Activated naive CD4-positive, alpha-beta T cell treated with anti-CD3 and anti-CD28 coated beads, Interleukin-2, amount 10 ng/mL, durations not matched to agents 7 days and 5 days (primary cell): ENCODE results near the gene UBXN6.

Experiments used
- CTCF ChIA-PET: fragments of 350-600 bp; sonication (Branson Sonifier 250); formaldehyde crosslinking; loops from one replicate; lab custom pipeline; 2021; ENCODE audit warnings: antibody characterized with exemption; lab: Charles Lee
- DNase-seq: peaks from one replicate; pipeline ENCODE4 v3.0.0-alpha.2; 2020
- H3K27ac Mint-ChIP-seq: one replicate; pipeline ENCODE4 v1.8.0; 2021; ENCODE audit warnings: mild to moderate bottlenecking, moderate library complexity, mixed read lengths
- H3K27me3 Mint-ChIP-seq: one replicate; pipeline ENCODE4 v1.8.0; 2021; ENCODE audit warnings: mild to moderate bottlenecking, mixed read lengths
- H3K36me3 Mint-ChIP-seq: one replicate; pipeline ENCODE4 v1.8.0; 2021; ENCODE audit warnings: mixed read lengths
- H3K4me1 Mint-ChIP-seq: one replicate; pipeline ENCODE4 v1.8.0; 2021; ENCODE audit warnings: mixed read lengths
- H3K4me3 Mint-ChIP-seq: one replicate; pipeline ENCODE4 v1.8.0; 2021; ENCODE audit warnings: mild to moderate bottlenecking, moderate library complexity, mixed read lengths
- H3K9me3 Mint-ChIP-seq: one replicate; pipeline ENCODE4 v1.8.0; 2021; ENCODE audit warnings: mixed read lengths

UBXN6 gene

DNA sequence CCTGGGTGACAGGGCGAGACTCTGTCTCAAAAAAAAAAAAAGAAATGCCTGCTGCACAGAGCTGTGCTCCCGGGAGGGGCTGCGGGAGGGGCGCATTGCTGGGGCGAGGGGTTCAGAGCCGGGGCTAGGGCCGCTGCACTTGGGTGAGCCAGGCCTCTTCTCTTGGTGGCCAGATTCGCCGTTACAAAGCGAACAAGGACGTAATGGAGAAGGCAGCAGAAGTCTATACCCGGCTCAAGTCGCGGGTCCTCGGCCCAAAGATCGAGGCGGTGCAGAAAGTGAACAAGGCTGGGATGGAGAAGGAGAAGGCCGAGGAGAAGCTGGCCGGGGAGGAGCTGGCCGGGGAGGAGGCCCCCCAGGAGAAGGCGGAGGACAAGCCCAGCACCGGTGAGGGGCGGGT, 41.7 kb upstream of the UBXN6 start:
- DNase-seq: no peak
- H3K9me3 Mint-ChIP-seq: no peaks in the 10 kb centered on the region
- H3K4me1 Mint-ChIP-seq: no peaks in the 10 kb centered on the region
- H3K27ac Mint-ChIP-seq: no peak overlapping the region
- peaks cover 7% of the 10 kb centered on the region for H3K36me3 Mint-ChIP-seq
- H3K27me3 Mint-ChIP-seq: no peaks in the 10 kb centered on the region
- no peak overlapping the region for H3K4me3 Mint-ChIP-seq
- CTCF ChIA-PET: no interaction called here

- Mint-ChIP-seq H3K36me3 (peaks cover 7% of the 10 kb centered on the region), H3K9me3 (no peaks in the 10 kb centered on the region), H3K4me3 (no peak overlapping the region), H3K4me1 (no peaks in the 10 kb centered on the region), H3K27ac (no peak overlapping the region), H3K27me3 (no peaks in the 10 kb centered on the region)
- CTCF ChIA-PET: no interaction called here
- no peak for DNase-seq
Observed at GRCh38 chr19:4498694-4499093, 41.1 kb upstream of the UBXN6 start.

GRCh38 chr19:4497770-4498389, 40.3 kb upstream of the UBXN6 start:
- H3K27me3 Mint-ChIP-seq: no peaks in the 10 kb centered on the region
- H3K27ac Mint-ChIP-seq: no peak overlapping the region
- no peak overlapping the region for H3K4me3 Mint-ChIP-seq
- no peaks in the 10 kb centered on the region for H3K9me3 Mint-ChIP-seq
- no peaks in the 10 kb centered on the region for H3K4me1 Mint-ChIP-seq
- no peak for DNase-seq
- CTCF ChIA-PET: no interaction called here
- H3K36me3 Mint-ChIP-seq: peaks cover 7% of the 10 kb centered on the region

- Mint-ChIP-seq H3K4me3 (no peak overlapping the region), H3K9me3 (no peaks in the 10 kb centered on the region), H3K36me3 (peaks cover 7% of the 10 kb centered on the region), H3K27me3 (no peaks in the 10 kb centered on the region), H3K4me1 (no peaks in the 10 kb centered on the region), H3K27ac (no peak overlapping the region)
- DNase-seq: no peak
- CTCF ChIA-PET: no interaction called here
Observed at GRCh38 chr19:4496304-4496703, 38.7 kb upstream of the UBXN6 start.

GRCh38 chr19:4495471-4495870, 37.9 kb upstream of the UBXN6 start:
- H3K4me3 Mint-ChIP-seq: no peak overlapping the region
- H3K27me3 Mint-ChIP-seq: no peaks in the 10 kb centered on the region
- H3K36me3 Mint-ChIP-seq: peaks cover 11% of the 10 kb centered on the region
- no peaks in the 10 kb centered on the region for H3K4me1 Mint-ChIP-seq
- CTCF ChIA-PET: no interaction called here
- H3K27ac Mint-ChIP-seq: no peak overlapping the region
- DNase-seq: no peak
- H3K9me3 Mint-ChIP-seq: no peaks in the 10 kb centered on the region

DNA sequence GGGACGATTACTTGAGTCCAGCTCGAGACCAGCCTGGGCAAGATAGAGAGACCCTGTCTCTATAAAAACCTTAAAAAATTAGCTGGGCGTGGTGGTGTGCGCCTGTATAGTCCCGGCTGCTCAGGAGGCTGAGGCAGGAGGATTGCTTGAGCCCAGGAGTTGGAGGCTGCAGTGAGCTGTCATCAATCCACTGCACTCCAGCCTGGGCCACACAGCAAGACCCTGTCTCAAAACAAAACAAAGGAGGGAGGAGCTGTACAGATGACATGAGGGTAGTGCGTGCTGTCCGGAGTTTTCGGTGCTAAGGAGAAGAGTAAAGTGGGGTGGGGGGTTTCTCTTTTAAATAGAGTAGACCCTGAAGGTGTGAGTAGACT, 37.1 kb upstream of the UBXN6 start:
- no peak for DNase-seq
- H3K27ac Mint-ChIP-seq: peak overlapping the region; percentile 76
- no peaks in the 10 kb centered on the region for H3K27me3 Mint-ChIP-seq
- H3K36me3 Mint-ChIP-seq: peaks cover 17% of the 10 kb centered on the region
- H3K4me3 Mint-ChIP-seq: no peak overlapping the region
- CTCF ChIA-PET: no interaction called here
- H3K9me3 Mint-ChIP-seq: no peaks in the 10 kb centered on the region
- no peaks in the 10 kb centered on the region for H3K4me1 Mint-ChIP-seq

- DNase-seq: no peak
- Mint-ChIP-seq H3K27me3 (no peaks in the 10 kb centered on the region), H3K4me1 (no peaks in the 10 kb centered on the region), H3K27ac (no peak overlapping the region), H3K4me3 (no peak overlapping the region), H3K9me3 (no peaks in the 10 kb centered on the region), H3K36me3 (peaks cover 20% of the 10 kb centered on the region)
- CTCF ChIA-PET: no interaction called here
Observed at GRCh38 chr19:4493929-4494690, 36.5 kb upstream of the UBXN6 start.

DNA sequence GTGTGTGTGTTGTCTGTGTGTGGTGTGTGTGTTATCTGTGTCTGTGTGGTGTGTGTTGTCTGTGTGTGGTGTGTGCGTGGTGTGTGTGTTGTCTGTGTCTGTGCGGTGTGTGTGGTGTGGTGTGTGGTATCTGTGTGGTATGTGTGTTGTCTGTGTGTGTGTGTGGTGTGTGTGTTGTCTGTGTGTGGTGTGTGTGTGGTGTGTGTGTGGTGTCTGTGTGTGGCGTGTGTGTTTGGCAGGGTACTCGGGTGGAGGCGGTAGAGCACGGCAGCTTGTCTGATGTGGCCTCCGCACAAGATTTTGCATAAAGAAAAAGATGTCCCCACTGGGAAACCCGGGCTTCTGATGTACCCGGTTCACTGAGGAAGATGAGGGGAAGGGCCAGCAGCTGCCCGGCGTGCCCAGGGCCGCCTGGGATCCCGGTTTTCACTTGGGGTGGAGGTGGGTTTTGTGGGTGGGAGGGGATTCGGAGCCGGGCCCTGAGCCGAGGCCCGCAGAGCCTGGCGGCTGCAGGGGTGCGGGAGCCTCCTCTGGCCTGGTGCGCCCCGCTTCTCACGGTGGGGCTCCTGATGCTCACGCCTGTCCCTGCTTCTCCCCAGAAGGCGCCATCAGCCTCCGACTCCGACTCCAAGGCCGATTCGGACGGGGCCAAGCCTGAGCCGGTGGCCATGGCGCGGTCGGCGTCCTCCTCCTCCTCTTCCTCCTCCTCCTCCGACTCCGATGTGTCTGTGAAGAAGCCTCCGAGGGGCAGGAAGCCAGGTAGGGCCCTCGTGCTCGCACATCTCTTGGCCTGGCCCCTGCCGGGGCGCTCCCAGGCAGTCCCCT, 35.7 kb upstream of the UBXN6 start:
- Mint-ChIP-seq H3K27ac (no peak overlapping the region), H3K9me3 (no peaks in the 10 kb centered on the region), H3K36me3 (peaks cover 24% of the 10 kb centered on the region), H3K4me1 (no peaks in the 10 kb centered on the region), H3K4me3 (no peak overlapping the region), H3K27me3 (no peaks in the 10 kb centered on the region)
- CTCF ChIA-PET: no interaction called here
- no peak for DNase-seq

GRCh38 chr19:4492337-4493103, 34.9 kb upstream of the UBXN6 start:
- no peak for DNase-seq
- H3K27me3 Mint-ChIP-seq: no peaks in the 10 kb centered on the region
- CTCF ChIA-PET: no interaction called here
- H3K4me3 Mint-ChIP-seq: no peak overlapping the region
- peaks cover 26% of the 10 kb centered on the region for H3K36me3 Mint-ChIP-seq
- no peaks in the 10 kb centered on the region for H3K4me1 Mint-ChIP-seq
- no peaks in the 10 kb centered on the region for H3K9me3 Mint-ChIP-seq
- H3K27ac Mint-ChIP-seq: no peak overlapping the region

DNA sequence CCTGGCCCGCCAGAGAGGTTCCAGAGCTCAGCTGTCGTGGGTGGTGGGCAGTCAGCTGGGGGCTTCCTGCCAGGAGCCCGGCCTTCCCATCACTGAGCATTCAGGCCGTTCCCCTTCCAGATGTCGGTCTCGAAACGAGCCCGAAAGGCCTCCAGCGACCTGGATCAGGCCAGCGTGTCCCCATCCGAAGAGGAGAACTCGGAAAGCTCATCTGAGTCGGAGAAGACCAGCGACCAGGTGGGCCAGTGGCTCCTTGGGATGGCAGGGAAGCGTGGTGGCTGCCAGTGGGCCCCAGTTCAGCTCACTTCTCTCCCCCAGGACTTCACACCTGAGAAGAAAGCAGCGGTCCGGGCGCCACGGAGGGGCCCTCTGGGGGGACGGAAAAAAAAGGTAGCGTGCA, 33.9 kb upstream of the UBXN6 start:
- no peak for DNase-seq
- Mint-ChIP-seq H3K27me3 (no peaks in the 10 kb centered on the region), H3K9me3 (no peaks in the 10 kb centered on the region), H3K36me3 (peaks cover 31% of the 10 kb centered on the region), H3K27ac (no peak overlapping the region), H3K4me3 (no peak overlapping the region), H3K4me1 (no peaks in the 10 kb centered on the region)
- CTCF ChIA-PET: no interaction called here

DNA sequence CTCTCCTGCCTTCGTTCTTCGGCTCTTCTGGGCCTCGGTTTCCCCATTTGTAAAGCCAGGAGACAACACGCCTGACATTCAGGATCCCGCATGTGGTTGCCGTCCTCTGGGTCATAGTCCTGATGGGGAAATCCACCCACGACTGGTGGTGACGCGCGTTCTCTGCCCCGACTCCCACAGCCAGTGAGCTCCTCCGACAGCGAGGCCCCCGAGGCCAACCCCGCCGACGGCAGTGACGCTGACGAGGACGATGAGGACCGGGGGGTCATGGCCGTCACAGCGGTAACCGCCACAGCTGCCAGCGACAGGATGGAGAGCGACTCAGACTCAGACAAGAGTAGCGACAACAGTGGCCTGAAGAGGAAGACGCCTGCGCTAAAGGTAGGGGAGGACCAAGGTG, 30.9 kb upstream of the UBXN6 start:
- Mint-ChIP-seq H3K27ac (no peak overlapping the region), H3K36me3 (peaks cover 29% of the 10 kb centered on the region), H3K4me3 (no peak overlapping the region), H3K27me3 (no peaks in the 10 kb centered on the region), H3K4me1 (no peaks in the 10 kb centered on the region), H3K9me3 (no peaks in the 10 kb centered on the region)
- no peak for DNase-seq
- CTCF ChIA-PET: no interaction called here

DNA sequence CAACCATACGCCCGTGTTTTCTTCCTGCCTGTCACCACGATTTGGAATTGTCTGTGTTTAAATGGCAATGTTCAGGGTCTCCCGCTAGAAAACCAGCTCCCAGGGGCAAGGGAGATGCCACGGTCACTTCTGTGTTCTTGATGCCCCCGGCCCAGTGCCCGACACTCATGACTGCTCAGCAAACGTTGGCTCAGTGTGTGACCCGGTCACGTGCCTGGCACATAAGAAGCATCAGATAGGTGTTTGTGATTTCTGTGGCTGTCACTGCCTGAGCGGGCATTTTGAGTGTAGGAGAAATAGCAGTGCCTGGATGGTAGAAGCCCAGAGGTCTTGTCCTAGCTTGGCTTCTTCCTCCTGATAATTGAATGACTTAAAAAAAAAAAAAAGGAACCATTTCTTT, 30.0 kb upstream of the UBXN6 start:
- CTCF ChIA-PET: no interaction called here
- Mint-ChIP-seq H3K36me3 (peaks cover 30% of the 10 kb centered on the region), H3K4me1 (no peaks in the 10 kb centered on the region), H3K27ac (no peak overlapping the region), H3K27me3 (no peaks in the 10 kb centered on the region), H3K4me3 (no peak overlapping the region), H3K9me3 (no peaks in the 10 kb centered on the region)
- no peak for DNase-seq

GRCh38 chr19:4483385-4483784, 25.8 kb upstream of the UBXN6 start:
- CTCF ChIA-PET: no interaction called here
- no peaks in the 10 kb centered on the region for H3K4me1 Mint-ChIP-seq
- H3K36me3 Mint-ChIP-seq: peaks cover 17% of the 10 kb centered on the region
- DNase-seq: no peak
- H3K9me3 Mint-ChIP-seq: no peaks in the 10 kb centered on the region
- no peaks in the 10 kb centered on the region for H3K27me3 Mint-ChIP-seq
- H3K27ac Mint-ChIP-seq: no peak overlapping the region
- H3K4me3 Mint-ChIP-seq: no peak overlapping the region

DNA sequence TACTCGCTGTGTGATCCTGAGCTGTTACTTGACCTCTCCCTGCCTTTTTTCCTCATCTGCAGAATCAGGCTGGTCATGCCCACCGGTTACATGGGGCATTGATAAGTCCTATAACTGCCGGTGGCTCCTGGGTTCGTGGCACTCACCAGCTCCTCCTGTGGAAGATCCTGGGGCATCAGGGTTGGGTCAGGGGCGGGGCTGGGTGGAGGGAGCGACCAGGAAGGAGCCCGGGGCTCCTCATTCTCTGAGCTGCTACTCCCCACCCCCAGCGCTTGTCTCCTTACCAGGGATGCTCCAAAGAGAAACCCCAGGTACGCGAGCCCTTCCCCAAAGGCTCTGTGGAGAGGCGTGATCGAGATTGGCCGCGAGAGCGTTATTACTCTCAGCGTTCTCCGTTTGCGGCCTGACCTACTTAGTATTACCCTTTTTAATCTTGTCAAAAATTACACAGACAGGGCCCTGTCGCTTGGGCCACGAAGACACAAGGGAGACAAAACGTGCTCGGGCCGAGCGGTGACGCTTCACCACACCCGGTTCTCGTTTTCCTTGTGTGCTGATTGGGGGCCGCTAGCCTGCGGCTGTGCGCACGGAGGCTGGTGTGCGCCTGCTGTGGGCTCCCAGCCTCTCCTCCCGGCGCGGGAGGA, 25.2 kb upstream of the UBXN6 start:
- no peak for DNase-seq
- Mint-ChIP-seq H3K36me3 (peaks cover 16% of the 10 kb centered on the region), H3K27me3 (no peaks in the 10 kb centered on the region), H3K27ac (no peak overlapping the region), H3K9me3 (no peaks in the 10 kb centered on the region), H3K4me3 (no peak overlapping the region), H3K4me1 (no peaks in the 10 kb centered on the region)
- CTCF ChIA-PET: no interaction called here
